ENCODE results near the gene ALG12.

ALG12 gene

DNA sequence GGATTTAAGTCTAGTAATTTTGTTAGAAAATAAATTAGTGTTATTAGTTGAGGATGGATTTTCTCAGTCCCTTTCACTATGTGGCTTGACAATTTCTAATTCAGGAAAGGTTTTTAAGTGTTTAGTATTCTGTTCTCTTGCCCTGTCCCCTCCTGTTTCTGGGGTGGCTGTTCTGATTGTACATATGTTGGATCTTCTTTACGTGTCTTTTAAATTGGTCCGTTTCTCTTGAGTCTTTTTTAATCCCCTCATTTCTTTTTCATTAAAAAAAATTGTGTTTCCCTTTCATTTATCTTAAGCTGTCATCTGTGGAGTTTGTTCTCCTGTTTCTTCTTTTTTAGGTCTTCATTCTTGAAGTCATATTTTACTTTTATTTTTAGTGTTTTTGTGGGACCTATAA, 52.1 kb downstream of the ALG12 start:
- DNase-seq (ENCODE audit: extremely low read depth, low read depth): no peak
- TF ChIP-seq CTCF (IDR thresholded peaks at IDR 0.05; ENCODE audit: low read depth, low read length): no peak

DNA sequence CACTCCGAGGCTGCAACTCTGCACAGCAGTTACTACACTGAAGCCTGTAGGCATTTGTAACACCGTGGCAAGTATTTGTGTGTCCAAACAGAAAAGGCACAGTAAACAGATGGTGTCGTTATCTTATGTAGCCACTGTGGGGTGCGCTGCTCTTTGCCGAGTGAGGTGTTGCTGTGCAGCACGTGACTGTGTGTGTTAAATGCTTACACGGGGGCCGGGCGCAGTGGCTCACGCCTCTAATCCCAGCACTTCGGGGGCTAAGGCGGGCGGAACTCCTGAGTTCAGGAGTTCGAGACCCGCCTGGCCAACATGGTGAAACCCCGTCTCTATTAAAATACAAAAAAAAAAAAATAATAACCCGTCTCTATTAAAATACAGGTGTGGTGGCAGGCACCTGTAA, 53.1 kb downstream of the ALG12 start:
- no peak for TF ChIP-seq CTCF (IDR thresholded peaks at IDR 0.05; ENCODE audit: low read depth, low read length)

GRCh38 chr22:49863931-49864330, 54.3 kb downstream of the ALG12 start:
- no peak for DNase-seq (ENCODE audit: extremely low read depth, low read depth)
- no peak for TF ChIP-seq CTCF (IDR thresholded peaks at IDR 0.05; ENCODE audit: low read depth, low read length)

More for the DNA sequence above, 53.1 kb downstream of the ALG12 start:
- no peak for DNase-seq (ENCODE audit: extremely low read depth, low read depth)

DNA sequence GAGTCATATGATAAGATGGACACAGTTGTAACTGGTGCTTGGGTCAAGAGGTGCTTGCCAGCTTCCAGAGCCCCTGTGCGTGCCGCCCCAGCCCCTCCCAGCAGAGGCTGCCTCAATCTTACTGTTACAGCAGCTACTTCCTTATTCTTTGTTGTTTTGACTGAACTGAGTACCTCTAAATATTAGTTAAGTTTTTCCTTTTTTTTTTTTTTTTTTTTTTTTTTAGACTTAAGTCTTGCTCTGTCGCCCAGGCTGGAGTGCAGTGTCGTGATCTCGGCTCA, 55.8 kb downstream of the ALG12 start:
- no peak for TF ChIP-seq CTCF (IDR thresholded peaks at IDR 0.05; ENCODE audit: low read depth, low read length)
- DNase-seq (ENCODE audit: extremely low read depth, low read depth): no peak

DNA sequence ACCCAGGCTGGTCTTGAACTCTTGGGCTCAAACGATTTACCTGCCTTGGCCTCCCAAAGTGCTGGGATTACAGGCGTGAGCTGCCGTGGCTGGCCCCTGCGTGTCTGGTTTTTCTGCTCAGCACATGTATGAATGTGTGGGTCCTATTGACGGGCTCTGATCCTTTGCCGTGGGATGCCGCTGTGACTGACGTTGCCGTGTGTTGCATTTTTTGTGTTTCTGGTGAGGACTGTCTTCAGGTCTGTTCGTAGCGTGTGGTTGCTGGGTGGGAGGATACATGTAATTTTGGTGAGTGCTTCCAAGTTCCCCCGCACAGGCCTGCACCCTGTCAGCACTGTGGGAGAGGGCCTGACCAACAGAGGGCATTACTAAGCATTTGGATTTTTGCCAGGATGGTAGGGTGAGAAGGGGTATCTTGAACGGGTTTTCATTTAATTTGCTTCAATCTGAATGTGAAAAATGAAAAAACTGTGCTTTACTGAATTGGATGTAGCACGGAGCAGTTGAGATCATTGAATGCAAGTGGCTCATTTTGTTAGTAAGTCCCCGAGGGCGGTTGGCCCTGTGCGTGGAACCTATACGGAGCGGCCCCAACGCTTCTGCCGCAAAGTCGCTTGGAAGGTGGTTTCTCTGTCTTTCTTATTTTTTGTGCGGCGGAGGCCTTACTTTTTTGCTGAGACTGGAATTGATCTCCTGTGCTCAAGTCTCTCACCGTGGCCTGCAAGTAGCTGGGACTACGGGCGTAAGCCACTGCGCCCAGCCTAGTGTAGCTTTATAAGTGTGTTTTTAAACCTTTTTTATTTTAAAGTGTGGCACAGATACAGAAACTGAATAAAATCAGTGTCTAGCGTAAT, 56.4 kb downstream of the ALG12 start:
- no peak for DNase-seq (ENCODE audit: extremely low read depth, low read depth)

DNA sequence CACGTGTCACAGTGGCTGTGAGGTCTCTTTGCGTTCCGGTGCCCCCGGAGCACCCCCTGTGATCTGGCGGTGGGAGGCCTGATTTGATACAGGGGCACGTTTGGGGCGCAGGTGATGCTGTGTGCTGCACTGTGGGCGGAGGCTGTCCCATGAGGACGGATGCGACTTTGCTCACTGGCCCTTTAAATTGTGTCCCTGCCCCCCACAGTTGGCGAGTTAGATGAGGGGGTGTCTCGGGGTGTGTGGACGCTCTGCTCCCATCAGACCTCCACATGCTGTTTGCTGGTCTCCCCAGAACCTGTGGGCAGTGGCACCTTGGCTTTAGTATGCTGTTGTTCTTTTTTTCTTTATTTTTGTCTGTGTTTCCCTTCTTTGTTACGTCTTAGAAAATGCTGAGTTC, 59.4 kb downstream of the ALG12 start:
- no peak for DNase-seq (ENCODE audit: extremely low read depth, low read depth)
- no peak for TF ChIP-seq CTCF (IDR thresholded peaks at IDR 0.05; ENCODE audit: low read depth, low read length)

More for the DNA sequence above, 56.4 kb downstream of the ALG12 start:
- no peak for TF ChIP-seq CTCF (IDR thresholded peaks at IDR 0.05; ENCODE audit: low read depth, low read length)

- TF ChIP-seq CTCF (IDR thresholded peaks at IDR 0.05; ENCODE audit: low read depth, low read length): no peak
- no peak for DNase-seq (ENCODE audit: extremely low read depth, low read depth)
These were observed 61.2 kb downstream of the ALG12 start for GRCh38 chr22:49856766-49857618.

All from AG09319 (cell line).